Caco-2 (cell line): Measurements from ENCODE around the gene GABRA4. TPM values are rescaled to one million over a fixed set of nuclear protein-coding genes. Genes with fewer than 3 reads are reported as not detected.

Experiments used
- BruUV-seq: library from RNA; stranded (reverse); fragments of 400-500 nt; replicated peaks from 2 replicates; lab custom pipeline; 2021; lab: Mats Ljungman, UMichigan
- CTCF ChIA-PET: fragments of 300-600 bp; sonication (Branson Sonifier 250); formaldehyde crosslinking; loops from one replicate; lab custom pipeline; 2022; ENCODE audit warnings: antibody characterized with exemption; lab: Charles Lee
- POLR2A ChIA-PET: fragments of 300-600 bp; sonication (Branson Sonifier 250); formaldehyde crosslinking; loops from one replicate; lab custom pipeline; 2022; ENCODE audit warnings: antibody characterized with exemption; lab: Charles Lee
- DNase-seq, 2 experiments: peaks; one replicate each; pipeline versions ENCODE4 v3.0.0 to v3.0.0-alpha.2; 2020 to 2022
- H3K27me3 ChIP-seq: replicated peaks from 2 replicates; pipeline ENCODE4 v1.6.0; 2011; ENCODE audit warnings: low read length; ENCODE audit not compliant: control insufficient read depth, insufficient read depth
- H3K36me3 ChIP-seq: 2 replicates; pipeline ENCODE4 v1.5.1; 2011; ENCODE audit warnings: low read length; ENCODE audit not compliant: control insufficient read depth, insufficient read depth
- H3K4me1 ChIP-seq: fragments of 250-450 bp; sonication (Bioruptor Pico); 2 replicates; pipeline ENCODE4 v1.5.1; 2020; ENCODE audit warnings: mild to moderate bottlenecking
- H3K4me3 ChIP-seq: 2 replicates; pipeline ENCODE4 v1.5.1; 2011; ENCODE audit warnings: low read depth, mild to moderate bottlenecking, control low read depth, low read length
- H3K9me3 ChIP-seq: fragments of 250-450 bp; sonication (Bioruptor Pico); 2 replicates; pipeline ENCODE4 v1.5.1; 2020; ENCODE audit warnings: mild to moderate bottlenecking, moderate library complexity
- H3K27ac Mint-ChIP-seq: one replicate; pipeline ENCODE4 v1.8.0; 2022; ENCODE audit warnings: mixed read lengths; ENCODE audit not compliant: unreplicated experiment
- H3K27me3 Mint-ChIP-seq: one replicate; pipeline ENCODE4 v1.8.0; 2022; ENCODE audit warnings: mixed read lengths; ENCODE audit not compliant: insufficient read depth, unreplicated experiment
- H3K36me3 Mint-ChIP-seq: one replicate; pipeline ENCODE4 v1.8.0; 2022; ENCODE audit warnings: mild to moderate bottlenecking, mixed read lengths; ENCODE audit not compliant: insufficient read depth, unreplicated experiment
- H3K4me1 Mint-ChIP-seq: one replicate; pipeline ENCODE4 v1.8.0; 2022; ENCODE audit warnings: low read depth, mixed read lengths; ENCODE audit not compliant: unreplicated experiment
- H3K4me3 Mint-ChIP-seq: one replicate; pipeline ENCODE4 v1.8.0; 2022; ENCODE audit warnings: mild to moderate bottlenecking, moderate library complexity, mixed read lengths; ENCODE audit not compliant: unreplicated experiment
- H3K9me3 Mint-ChIP-seq: one replicate; pipeline ENCODE4 v1.8.0; 2022; ENCODE audit warnings: mixed read lengths; ENCODE audit not compliant: unreplicated experiment
- intact Hi-C: fragments of 100-400 bp; cut with micrococcal nuclease; formaldehyde crosslinking; loops from one replicate; pipeline ENCODE4 v1.10.0; 2022; ENCODE audit not compliant: unreplicated experiment
- total RNA-seq: library from RNA; stranded (reverse); gene quantifications from 2 replicates; pipeline ENCODE4 v1.2.3, GENCODE V29; 2022
- TF ChIP-seq, protein P1 (sequence below), 2 experiments: fragments of 200-600 bp in 1 of 2; IDR thresholded peaks; 1 replicate in 1 of 2; 2 replicates in 1 of 2; pipeline versions ENCODE4 v1.5.1 to v1.8.0; 2011 to 2022; ENCODE audit warnings: antibody characterized with exemption in 1 of 2, control low read depth in 1 of 2, inconsistent platforms in 1 of 2, low read depth in 1 of 2, low read length in 1 of 2, mild to moderate bottlenecking in 1 of 2, moderate library complexity in 1 of 2; ENCODE audit not compliant: insufficient read depth in 1 of 2, severe bottlenecking in 1 of 2, unreplicated experiment in 1 of 2

GABRA4 gene
- total RNA-seq, 1 experiment from 2014 or later = 8.1 TPM

DNA sequence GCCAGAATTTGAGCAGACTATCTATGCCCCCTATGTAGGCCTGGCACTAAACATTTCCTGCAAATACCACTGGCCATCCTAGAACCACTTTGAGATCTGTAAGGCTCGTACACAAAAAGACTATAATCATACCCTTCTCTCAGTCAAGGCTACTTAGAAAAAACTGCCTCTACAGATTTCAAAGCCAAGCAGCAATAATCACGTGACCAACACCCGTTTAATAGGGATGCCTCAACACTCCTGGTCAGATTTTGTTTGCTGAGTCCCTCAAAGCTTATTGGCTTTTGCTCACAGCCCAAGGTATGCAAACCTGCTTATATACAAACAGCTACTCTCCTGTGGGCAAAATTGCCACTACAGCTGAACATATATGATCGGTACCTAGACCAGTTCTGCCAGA, 85.2 kb downstream of the GABRA4 start:
- BruUV-seq = no TSS peak
- Mint-ChIP-seq H3K36me3 (no peaks in the 10 kb centered on the region), H3K4me1 (no peaks in the 10 kb centered on the region), H3K4me3 (no peak overlapping the region), H3K9me3 (peaks cover 19% of the 10 kb centered on the region), H3K27ac (no peak overlapping the region), H3K27me3 (no peaks in the 10 kb centered on the region)
- intact Hi-C loops = no loop called here
- H3K36me3 ChIP-seq = no peaks in the 10 kb centered on the region
- no peak for DNase-seq
- H3K9me3 ChIP-seq = no peaks in the 10 kb centered on the region; the same call in 1 of the 2 replicates
- TF ChIP-seq, protein P1, sequence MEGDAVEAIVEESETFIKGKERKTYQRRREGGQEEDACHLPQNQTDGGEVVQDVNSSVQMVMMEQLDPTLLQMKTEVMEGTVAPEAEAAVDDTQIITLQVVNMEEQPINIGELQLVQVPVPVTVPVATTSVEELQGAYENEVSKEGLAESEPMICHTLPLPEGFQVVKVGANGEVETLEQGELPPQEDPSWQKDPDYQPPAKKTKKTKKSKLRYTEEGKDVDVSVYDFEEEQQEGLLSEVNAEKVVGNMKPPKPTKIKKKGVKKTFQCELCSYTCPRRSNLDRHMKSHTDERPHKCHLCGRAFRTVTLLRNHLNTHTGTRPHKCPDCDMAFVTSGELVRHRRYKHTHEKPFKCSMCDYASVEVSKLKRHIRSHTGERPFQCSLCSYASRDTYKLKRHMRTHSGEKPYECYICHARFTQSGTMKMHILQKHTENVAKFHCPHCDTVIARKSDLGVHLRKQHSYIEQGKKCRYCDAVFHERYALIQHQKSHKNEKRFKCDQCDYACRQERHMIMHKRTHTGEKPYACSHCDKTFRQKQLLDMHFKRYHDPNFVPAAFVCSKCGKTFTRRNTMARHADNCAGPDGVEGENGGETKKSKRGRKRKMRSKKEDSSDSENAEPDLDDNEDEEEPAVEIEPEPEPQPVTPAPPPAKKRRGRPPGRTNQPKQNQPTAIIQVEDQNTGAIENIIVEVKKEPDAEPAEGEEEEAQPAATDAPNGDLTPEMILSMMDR (IDR thresholded peaks at IDR 0.05; ENCODE audit: insufficient read depth in 1 of 2, low read depth in 1 of 2, low read length in 1 of 2, severe bottlenecking in 1 of 2, unreplicated experiment in 1 of 2) = no peak
- ChIA-PET CTCF (no interaction called here), POLR2A (no interaction called here)
- H3K27me3 ChIP-seq = no peaks in the 10 kb centered on the region
- no peak overlapping the region for H3K4me3 ChIP-seq
- no peaks in the 10 kb centered on the region for H3K4me1 ChIP-seq

DNA sequence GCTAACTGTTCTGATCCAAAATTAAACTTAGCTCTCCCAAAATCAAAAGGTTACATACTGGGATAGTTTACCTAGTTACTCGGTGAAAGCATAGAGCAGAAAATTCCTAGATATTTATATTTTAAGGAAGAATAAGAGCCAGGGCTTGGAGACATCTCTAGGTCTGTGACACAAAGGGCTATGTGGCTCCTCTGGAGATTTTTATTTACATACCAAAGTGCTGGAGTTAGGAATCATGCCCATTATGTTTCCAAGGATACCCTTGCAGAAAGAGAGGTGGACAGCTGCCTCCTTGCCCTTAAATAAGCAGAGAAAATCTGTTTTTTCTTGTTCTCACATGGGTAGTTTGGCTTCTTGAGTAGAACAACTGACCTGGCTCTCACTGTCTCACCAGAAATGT, 93.3 kb downstream of the GABRA4 start:
- Mint-ChIP-seq H3K4me3 (no peak overlapping the region), H3K9me3 (no peaks in the 10 kb centered on the region), H3K4me1 (peaks cover 17% of the 10 kb centered on the region), H3K36me3 (no peaks in the 10 kb centered on the region), H3K27ac (no peak overlapping the region), H3K27me3 (no peaks in the 10 kb centered on the region)
- no peak for DNase-seq
- Histone ChIP-seq H3K4me3 (no peak overlapping the region), H3K27me3 (no peaks in the 10 kb centered on the region), H3K9me3 (0 out of 2 replicates have a peak, but pooled peaks cover 5% of the 10 kb centered on the region), H3K36me3 (no peaks in the 10 kb centered on the region), H3K4me1 (peaks cover 21% of the 10 kb centered on the region)
- no TSS peak for BruUV-seq
- ChIA-PET POLR2A (no interaction called here), CTCF (no interaction called here)
- intact Hi-C loops = no loop called here
- TF ChIP-seq, protein P1 (IDR thresholded peaks at IDR 0.05; ENCODE audit: insufficient read depth in 1 of 2, low read depth in 1 of 2, low read length in 1 of 2, severe bottlenecking in 1 of 2, unreplicated experiment in 1 of 2) = no peak

DNA sequence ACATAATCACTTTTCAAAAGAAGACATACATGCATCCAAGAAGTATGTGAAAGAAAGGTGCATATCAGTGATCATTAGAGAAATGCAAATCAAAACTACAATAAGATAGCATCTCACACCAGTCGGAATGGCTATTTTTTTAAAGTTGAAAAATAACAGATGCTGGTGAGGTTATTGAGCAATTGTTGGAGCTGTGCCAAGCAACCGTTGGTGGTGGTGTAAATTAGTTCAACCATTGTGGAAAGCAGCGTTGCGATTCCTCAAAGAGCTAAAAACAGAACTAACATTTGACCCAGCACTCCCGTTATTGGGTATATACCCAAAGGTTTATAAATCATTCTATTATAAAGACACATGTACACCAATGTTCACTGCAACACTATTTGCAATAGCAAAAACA, 98.6 kb downstream of the GABRA4 start:
- ChIA-PET POLR2A (no interaction called here), CTCF (no interaction called here)
- H3K4me1 Mint-ChIP-seq = peaks cover 32% of the 10 kb centered on the region
- Histone ChIP-seq H3K9me3 (0 out of 2 replicates have a peak, but pooled peaks cover 10% of the 10 kb centered on the region), H3K36me3 (no peaks in the 10 kb centered on the region; the same call in 1 of the 2 replicates), H3K4me3 (no peak overlapping the region), H3K4me1 (peaks cover 35% of the 10 kb centered on the region), H3K27me3 (no peaks in the 10 kb centered on the region)
- no peaks in the 10 kb centered on the region for H3K36me3 Mint-ChIP-seq
- H3K9me3 Mint-ChIP-seq = peaks cover 14% of the 10 kb centered on the region
- no peak overlapping the region for H3K4me3 Mint-ChIP-seq
- TF ChIP-seq, protein P1 (IDR thresholded peaks at IDR 0.05; ENCODE audit: insufficient read depth in 1 of 2, low read depth in 1 of 2, low read length in 1 of 2, severe bottlenecking in 1 of 2, unreplicated experiment in 1 of 2) = no peak
- DNase-seq = no peak
- BruUV-seq = no TSS peak
- H3K27me3 Mint-ChIP-seq = no peaks in the 10 kb centered on the region
- intact Hi-C loops = no loop called here
- peak overlapping the region; percentile 27 for H3K27ac Mint-ChIP-seq
